DMS114 treated with DMSO at 0.1 percent for 48 hours (cell line): ENCODE measurements around the gene RREB1.

ENCODE experiments used
- DNase-seq: peaks from one replicate; lab custom pipeline; 2025; ENCODE audit not compliant: unreplicated experiment; lab: John Stamatoyannopoulos, UW

The RREB1 gene

DNA sequence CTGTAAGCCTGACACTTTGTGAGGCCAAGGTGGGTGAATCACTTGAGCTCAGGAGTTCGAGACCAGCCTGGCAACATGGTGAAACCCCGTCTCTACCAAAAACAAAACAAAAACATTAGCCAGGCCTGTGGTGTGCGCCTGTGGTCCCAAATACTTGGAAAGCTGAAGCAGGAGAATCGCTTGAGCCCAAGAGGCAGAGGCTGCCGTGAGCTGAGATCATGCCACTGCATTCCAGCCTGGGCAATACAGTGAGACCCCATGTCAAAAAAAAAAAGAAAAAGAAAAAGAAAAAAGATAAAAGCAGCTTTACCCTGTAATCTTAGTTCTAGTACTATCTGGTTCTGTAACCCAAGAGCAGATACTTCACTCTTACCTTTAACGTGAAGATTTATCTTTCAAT is 177.7 kb downstream of the RREB1 start:
- DNase-seq = no peak

DNA sequence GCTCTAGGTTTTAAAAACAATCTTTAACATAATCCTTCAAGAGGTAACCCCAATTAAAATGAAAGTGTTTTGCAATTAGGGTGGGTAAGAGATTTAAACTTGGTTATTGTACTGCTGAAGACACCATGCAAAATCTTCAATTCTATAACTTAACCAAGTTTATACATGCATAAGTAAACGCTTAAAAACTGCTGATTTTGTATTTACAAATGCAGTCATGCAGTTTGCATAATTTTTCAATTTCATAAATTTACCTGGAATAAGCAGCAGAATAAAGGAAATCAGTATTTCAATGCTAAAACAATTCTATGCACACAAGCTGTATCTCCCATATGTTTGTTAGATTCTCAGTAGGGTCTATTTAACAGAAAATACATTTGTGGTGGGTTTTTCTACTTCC is 182.3 kb downstream of the RREB1 start:
- DNase-seq = no peak

GRCh38 chr6:7292596-7293255 is 185.0 kb downstream of the RREB1 start:
- no peak for DNase-seq

GRCh38 chr6:7295916-7296315 is 188.2 kb downstream of the RREB1 start:
- no peak for DNase-seq

DNA sequence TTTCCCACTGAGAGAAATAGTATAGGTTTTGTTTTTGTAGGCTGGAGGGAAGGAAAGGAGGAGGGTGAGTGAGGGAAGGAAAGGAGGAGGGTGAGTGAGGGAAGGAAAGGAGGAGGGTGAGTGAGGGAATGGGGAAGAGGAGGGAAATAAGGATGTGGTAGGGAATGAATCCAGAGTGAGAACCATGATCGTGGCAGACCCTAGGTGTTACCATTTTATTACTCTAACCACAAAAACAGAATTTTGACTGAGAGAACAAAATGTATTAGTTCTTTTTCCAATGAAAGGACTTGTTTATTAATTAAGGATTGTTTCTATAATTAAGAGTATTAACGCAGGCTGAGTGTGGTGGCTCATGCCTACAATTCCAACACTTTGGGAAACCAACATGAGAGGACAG is 188.8 kb downstream of the RREB1 start:
- DNase-seq = no peak

DNA sequence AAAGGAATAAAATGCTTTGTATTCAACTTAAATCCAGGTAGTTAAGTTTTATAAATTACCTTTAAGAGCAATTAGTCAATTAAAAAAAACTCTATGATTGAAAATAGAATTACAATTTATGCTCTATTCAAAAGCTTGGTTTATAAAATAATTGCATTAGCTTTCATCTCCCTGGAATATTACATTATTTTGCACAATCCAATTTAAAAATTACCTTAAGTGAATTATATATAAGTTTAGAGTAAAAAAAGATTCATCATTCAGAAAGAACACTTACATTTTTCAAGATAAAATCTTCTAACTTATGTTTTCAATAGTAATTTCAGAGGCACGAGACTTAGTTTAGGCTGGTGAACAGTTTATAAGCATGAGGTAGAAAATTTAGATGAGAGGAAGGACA is 190.4 kb downstream of the RREB1 start:
- no peak for DNase-seq

GRCh38 chr6:7300926-7301325 is 193.2 kb downstream of the RREB1 start:
- no peak for DNase-seq
